ENCODE measurements around the gene TNNT2.

TNNT2 gene

DNA sequence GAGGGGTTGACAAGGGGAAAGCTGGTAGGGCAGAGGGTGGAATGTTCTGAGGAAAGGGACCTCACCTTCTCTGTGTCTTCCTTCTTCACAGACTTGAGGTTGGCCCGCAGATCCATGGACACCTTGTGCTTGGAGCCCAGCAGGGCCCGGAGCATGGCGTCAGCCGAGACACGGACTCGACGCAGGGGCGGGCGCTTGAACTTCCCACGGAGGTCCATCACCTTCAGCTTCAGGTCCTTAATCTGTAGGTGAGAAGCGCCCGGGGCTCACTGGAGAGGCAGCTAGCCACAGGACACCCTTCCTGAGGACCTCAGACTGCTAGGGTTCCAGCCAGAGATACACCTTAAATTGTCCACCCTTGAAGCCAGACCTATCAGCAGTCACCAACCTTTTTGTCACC is 33.8 kb upstream of the TNNT2 start:
- DNase-seq (ENCODE audit: low read depth in 1 of 2, low spot score in 1 of 2): no peak
- in situ Hi-C loops (cut with HindIII; ENCODE audit: low pct_unique_long_range_greater_than_20kb, low sequenced_read_pairs): no loop called here
- no peak for TF ChIP-seq JUND (IDR thresholded peaks at IDR 0.05; ENCODE audit: low read depth)

- no peak for DNase-seq (ENCODE audit: low read depth in 1 of 2, low spot score in 1 of 2)
- in situ Hi-C loops (cut with HindIII; ENCODE audit: low pct_unique_long_range_greater_than_20kb, low sequenced_read_pairs): no loop called here
- TF ChIP-seq JUND (IDR thresholded peaks at IDR 0.05; ENCODE audit: low read depth): no peak
Measured at GRCh38 chr1:201409440-201409839, 32.0 kb upstream of the TNNT2 start.

DNA sequence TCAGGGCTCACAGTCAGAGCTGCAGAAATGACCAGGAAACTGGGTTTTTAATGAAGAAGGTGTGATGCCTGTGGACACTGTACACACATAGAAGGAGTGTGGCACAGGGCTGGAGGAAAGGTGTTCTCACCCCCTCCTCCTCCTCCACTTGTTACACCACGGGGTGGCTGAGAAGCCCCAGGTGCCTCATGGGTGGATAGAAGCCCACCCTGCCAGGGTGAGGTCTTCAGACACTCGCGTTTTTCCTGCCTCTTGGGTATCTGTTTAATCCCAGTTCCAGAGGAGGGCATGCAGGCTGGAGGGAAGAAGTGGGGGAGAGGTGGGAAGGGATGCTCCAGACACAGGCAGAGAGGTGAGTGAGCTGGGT is 31.3 kb upstream of the TNNT2 start:
- no peak for DNase-seq (ENCODE audit: low read depth in 1 of 2, low spot score in 1 of 2)
- no peak for TF ChIP-seq JUND (IDR thresholded peaks at IDR 0.05; ENCODE audit: low read depth)
- in situ Hi-C loops (cut with HindIII; ENCODE audit: low pct_unique_long_range_greater_than_20kb, low sequenced_read_pairs): no loop called here

DNA sequence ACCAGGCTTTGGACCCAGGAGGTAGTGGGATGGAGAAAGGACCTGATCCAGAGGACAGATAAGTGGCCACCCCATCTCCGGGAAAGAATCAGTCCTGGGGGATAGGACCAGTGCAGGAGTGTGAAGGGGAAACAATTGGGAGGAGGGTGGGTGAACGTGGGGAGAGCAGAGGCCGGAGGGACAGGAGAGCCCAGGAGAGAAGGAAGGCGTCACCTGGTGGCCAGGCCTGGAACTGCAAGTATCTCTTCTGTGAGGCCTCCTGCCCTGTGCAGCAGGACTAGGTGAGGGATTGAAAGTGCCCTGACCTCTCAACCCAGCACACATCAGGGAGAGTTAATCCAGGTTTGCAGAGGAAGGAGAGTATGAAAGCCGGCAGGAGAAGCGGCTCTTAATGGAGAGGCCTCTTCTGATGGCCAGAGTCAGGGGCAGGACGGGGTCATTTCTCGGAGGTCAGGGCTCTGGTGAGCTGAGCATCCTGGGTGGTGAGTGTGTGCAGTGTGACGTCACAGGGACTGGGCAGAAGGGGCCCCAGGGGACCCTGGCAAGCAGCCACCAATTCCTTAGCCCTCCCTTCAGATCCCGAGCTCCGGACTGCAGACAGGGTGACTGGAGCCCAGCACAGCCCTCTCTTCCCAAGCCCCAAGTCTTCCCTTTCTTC is 30.8 kb upstream of the TNNT2 start:
- no peak for TF ChIP-seq JUND (IDR thresholded peaks at IDR 0.05; ENCODE audit: low read depth)
- DNase-seq (ENCODE audit: low read depth in 1 of 2, low spot score in 1 of 2): peak; percentile 87 to 93
- in situ Hi-C loops (cut with HindIII; ENCODE audit: low pct_unique_long_range_greater_than_20kb, low sequenced_read_pairs): no loop called here

DNA sequence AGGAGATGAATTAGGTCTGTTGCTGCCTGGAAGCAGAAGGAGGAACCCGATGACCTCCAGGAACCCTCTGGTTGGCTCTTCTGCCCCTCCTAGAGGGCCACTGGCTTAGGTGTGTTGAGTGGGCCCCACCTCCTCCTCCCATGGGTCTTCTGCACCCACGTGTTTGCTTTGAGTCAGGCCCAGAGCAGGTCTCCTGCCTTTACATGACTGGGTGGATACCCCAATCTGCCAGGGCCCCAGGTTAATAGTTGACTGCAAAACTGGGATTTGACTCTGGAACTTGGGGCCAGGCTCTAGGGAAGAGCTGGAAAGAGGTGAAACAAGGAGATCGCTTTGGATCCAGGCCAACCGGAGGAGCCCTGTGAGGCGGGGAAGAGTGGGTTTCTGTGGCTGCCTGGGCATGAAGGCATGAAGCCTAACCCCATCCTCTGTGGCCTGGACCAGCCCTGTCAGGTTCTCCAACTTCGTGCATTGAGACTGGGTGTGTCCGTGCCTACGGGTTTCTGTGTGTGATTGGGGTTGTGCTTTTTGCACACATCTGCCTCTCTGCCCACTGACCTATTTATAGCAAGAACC is 29.4 kb upstream of the TNNT2 start:
- in situ Hi-C loops (cut with HindIII; ENCODE audit: low pct_unique_long_range_greater_than_20kb, low sequenced_read_pairs): no loop called here
- TF ChIP-seq JUND (IDR thresholded peaks at IDR 0.05; ENCODE audit: low read depth): no peak
- DNase-seq (ENCODE audit: low read depth in 1 of 2, low spot score in 1 of 2): no peak

DNA sequence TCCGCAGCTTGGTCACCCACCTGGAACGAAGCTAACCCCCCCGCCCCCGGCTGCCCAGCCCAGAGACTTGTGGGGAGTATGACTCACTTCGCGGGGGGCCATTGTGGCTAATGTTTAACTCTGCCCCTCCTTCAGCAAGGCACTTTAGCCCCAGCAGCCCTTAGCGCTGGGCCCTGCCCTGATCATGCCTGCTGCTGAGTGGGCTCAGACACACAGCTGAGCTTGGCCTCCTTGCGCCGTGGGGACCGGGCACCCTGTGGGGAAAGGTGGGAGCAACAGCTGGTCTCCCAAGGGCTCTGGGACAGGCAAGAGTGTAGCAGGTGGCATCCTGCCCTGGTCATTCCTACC is 28.0 kb upstream of the TNNT2 start:
- in situ Hi-C loops (cut with HindIII; ENCODE audit: low pct_unique_long_range_greater_than_20kb, low sequenced_read_pairs): no loop called here
- no peak for DNase-seq (ENCODE audit: low read depth in 1 of 2, low spot score in 1 of 2)
- no peak for TF ChIP-seq JUND (IDR thresholded peaks at IDR 0.05; ENCODE audit: low read depth)

DNA sequence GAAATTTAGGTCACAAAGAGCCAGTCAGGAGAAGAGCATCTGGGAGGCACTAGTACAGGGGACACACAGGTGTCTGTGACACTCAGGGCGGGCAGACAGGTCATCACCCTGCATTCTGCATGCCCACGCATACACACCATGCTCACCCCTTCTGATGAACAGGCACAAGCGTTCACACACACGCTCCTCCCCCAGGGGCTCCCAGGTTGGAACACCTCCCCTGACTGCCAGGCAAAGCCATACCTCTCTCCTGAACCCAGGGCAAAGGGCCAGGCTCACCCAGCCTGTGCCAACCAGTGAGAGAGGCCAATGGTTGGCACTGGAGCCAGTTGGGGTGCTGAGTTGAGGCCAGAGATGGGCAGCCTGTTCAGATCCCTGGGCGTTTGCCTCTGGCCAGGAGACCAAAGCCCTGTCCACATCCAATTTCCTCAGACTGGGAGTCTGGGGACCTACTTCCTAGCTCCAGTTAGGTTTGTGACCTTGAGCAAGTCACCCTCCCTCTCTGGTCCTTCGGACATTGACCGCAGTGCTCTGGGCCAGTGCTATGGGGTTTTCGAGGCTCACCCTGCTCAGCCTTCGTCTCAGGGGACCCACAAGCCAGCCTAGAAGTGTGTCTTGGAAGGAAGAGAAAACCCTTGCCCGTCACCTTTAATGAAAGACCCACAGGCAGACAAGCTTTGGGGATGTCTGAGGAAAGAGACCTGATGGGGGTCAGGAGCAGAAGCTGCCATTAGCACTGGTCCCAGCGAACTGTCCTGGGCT is 27.4 kb upstream of the TNNT2 start:
- in situ Hi-C loops (cut with HindIII; ENCODE audit: low pct_unique_long_range_greater_than_20kb, low sequenced_read_pairs): no loop called here
- no peak for TF ChIP-seq JUND (IDR thresholded peaks at IDR 0.05; ENCODE audit: low read depth)
- no peak for DNase-seq (ENCODE audit: low read depth in 1 of 2, low spot score in 1 of 2)

GRCh38 chr1:201404055-201404454 is 26.6 kb upstream of the TNNT2 start:
- in situ Hi-C loops (cut with HindIII; ENCODE audit: low pct_unique_long_range_greater_than_20kb, low sequenced_read_pairs): no loop called here
- DNase-seq (ENCODE audit: low read depth in 1 of 2, low spot score in 1 of 2): no peak
- no peak for TF ChIP-seq JUND (IDR thresholded peaks at IDR 0.05; ENCODE audit: low read depth)

GRCh38 chr1:201403359-201403758 is 25.9 kb upstream of the TNNT2 start:
- in situ Hi-C loops (cut with HindIII; ENCODE audit: low pct_unique_long_range_greater_than_20kb, low sequenced_read_pairs): no loop called here
- no peak for TF ChIP-seq JUND (IDR thresholded peaks at IDR 0.05; ENCODE audit: low read depth)
- DNase-seq (ENCODE audit: low read depth in 1 of 2, low spot score in 1 of 2): no peak

DNA sequence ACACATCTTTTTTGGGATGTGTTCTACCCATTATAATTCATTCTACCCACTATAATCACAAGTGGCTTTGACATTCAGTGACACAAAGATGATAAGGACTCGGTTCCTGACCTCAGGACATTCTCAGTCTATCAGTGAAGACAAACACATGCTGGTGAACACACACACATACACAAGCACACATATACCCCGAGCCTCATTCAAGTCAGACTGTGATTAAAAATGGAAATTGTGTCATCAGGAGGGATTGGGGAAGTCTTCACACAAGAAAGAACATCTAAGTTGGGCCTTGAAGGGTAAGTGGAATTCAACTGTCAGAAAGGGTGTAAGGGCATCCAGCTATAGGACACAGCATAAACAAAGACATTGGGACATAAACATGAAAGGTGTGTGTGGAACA is 24.2 kb upstream of the TNNT2 start:
- DNase-seq (ENCODE audit: low read depth in 1 of 2, low spot score in 1 of 2): no peak
- no peak for TF ChIP-seq JUND (IDR thresholded peaks at IDR 0.05; ENCODE audit: low read depth)
- in situ Hi-C loops (cut with HindIII; ENCODE audit: low pct_unique_long_range_greater_than_20kb, low sequenced_read_pairs): no loop called here

GRCh38 chr1:201400852-201401230 is 23.4 kb upstream of the TNNT2 start:
- DNase-seq (ENCODE audit: low read depth in 1 of 2, low spot score in 1 of 2): no peak
- TF ChIP-seq JUND (IDR thresholded peaks at IDR 0.05; ENCODE audit: low read depth): no peak
- in situ Hi-C loops (cut with HindIII; ENCODE audit: low pct_unique_long_range_greater_than_20kb, low sequenced_read_pairs): no loop called here

DNA sequence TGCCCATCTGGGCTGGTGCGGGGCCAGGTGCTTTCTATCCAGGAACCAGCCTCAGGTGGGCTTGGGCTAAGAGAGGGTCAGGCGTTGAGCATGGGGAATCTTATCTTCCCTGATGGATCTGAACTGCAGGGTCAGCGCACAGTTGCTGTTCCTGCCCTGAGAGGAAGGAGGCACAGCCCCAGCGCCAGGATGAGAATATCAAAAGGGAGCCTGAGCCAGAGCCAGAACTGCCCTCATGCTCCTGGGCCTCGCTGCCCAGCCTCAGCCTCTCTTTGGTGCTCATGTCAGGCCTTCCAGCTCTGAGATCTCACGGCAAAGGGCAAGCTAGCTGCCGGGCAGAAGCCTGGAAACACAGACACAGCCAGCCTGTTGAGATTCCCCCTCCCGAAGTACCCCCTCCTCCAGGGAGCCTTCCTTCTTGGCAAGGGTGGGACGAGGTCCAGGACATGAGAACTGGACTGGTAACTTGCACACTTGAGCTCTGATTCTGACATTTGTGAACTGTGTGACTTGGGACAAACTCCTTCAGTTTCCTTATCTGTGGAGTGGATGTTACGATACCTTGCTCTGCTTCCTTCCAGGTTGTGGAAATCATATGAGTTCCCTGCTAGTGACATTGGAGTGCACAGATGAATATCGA is 22.9 kb upstream of the TNNT2 start:
- TF ChIP-seq JUND (IDR thresholded peaks at IDR 0.05; ENCODE audit: low read depth): no peak
- DNase-seq (ENCODE audit: low read depth in 1 of 2, low spot score in 1 of 2): no peak
- in situ Hi-C loops (cut with HindIII; ENCODE audit: low pct_unique_long_range_greater_than_20kb, low sequenced_read_pairs): no loop called here

Data from T47D (cell line).